Small intestine (tissue), 7 donors: ENCODE measurements around the gene PCSK6. TPM values are rescaled to one million over a fixed set of nuclear protein-coding genes. Genes with fewer than 3 reads are reported as not detected.

Source experiments
- DNase-seq, 2 donors: peaks; one replicate each; pipeline versions ENCODE4 v3.0.0 to v3.0.0-alpha.2; 2013
- FAIRE-seq: peaks from 2 replicates; lab custom pipeline; 2012; peaks lifted over from hg19 to GRCh38; lab: Jason Lieb, UNC
- H3K27ac ChIP-seq, 3 donors: one replicate each; pipeline ENCODE4 v1.5.1; 2013; ENCODE audit warnings: low read length in 2 of 3, mild to moderate bottlenecking in 2 of 3, control low read depth in 1 of 3, inconsistent platforms in 1 of 3, low read depth in 1 of 3, moderate library complexity in 1 of 3
- H3K27me3 ChIP-seq, 3 donors: one replicate each; pipeline ENCODE4 v1.6.1; 2013; ENCODE audit warnings: low read length in 3 of 3, inconsistent platforms in 1 of 3; ENCODE audit not compliant: control insufficient read depth in 3 of 3, insufficient read depth in 3 of 3
- H3K36me3 ChIP-seq, 3 donors: one replicate each; pipeline ENCODE4 v1.6.1; 2013; ENCODE audit warnings: low read length in 3 of 3, inconsistent platforms in 1 of 3, low read depth in 1 of 3, mild to moderate bottlenecking in 1 of 3, moderate library complexity in 1 of 3; ENCODE audit not compliant: control insufficient read depth in 3 of 3, insufficient read depth in 2 of 3
- H3K4me1 ChIP-seq, 3 donors: one replicate each; pipeline ENCODE4 v1.6.1; 2013; ENCODE audit warnings: low read length in 2 of 3, inconsistent platforms in 1 of 3, low read depth in 1 of 3, mild to moderate bottlenecking in 1 of 3, moderate library complexity in 1 of 3; ENCODE audit not compliant: control insufficient read depth in 3 of 3, insufficient read depth in 2 of 3
- H3K4me3 ChIP-seq, 3 donors: one replicate each; pipeline ENCODE4 v1.5.1; 2013; ENCODE audit warnings: low read length in 3 of 3, control low read depth in 1 of 3, inconsistent platforms in 1 of 3, low read depth in 1 of 3, mild to moderate bottlenecking in 1 of 3, moderate library complexity in 1 of 3
- H3K9me3 ChIP-seq, 2 donors: one replicate each; pipeline ENCODE4 v1.6.1; 2013; ENCODE audit warnings: low read depth in 1 of 2, low read length in 1 of 2; ENCODE audit not compliant: control insufficient read depth in 2 of 2, insufficient read depth in 1 of 2
- WGBS, 3 donors: extraction: QIAGEN DNeasy Blood & Tissue Kit; methylation state at CpG; one replicate each; pipeline ENCODE4 v1.1.7; 2013; 5-methylcytosine and 5-hydroxymethylcytosine counted together
- polyA plus RNA-seq, 4 donors: library from polyadenylated mRNA; stranded (reverse) in 3 of 4; unstranded in 1 of 4; fragments of 200-250 nt in 3 of 4; fragments of 120-200 nt in 1 of 4; gene quantifications; one replicate each; pipeline versions ENCODE4 v1.2.1 to v1.2.3, GENCODE V29; 2013
- donor health status: healthy with polysubstance abuse.
- donor health status: control.
- donor health status: control.
- donor health status: Bipolar disorder and iron deficiency.
- donor health status: healthy.

PCSK6 gene
- polyA plus RNA-seq, 4 donors = 0.67 to 26.2 (median 6.5) TPM

GRCh38 chr15:101454365-101454764 lies 35.1 kb downstream of the PCSK6 start:
- no peak for FAIRE-seq
- H3K9me3 ChIP-seq = no peaks in the 10 kb centered on the region

GRCh38 chr15:101453123-101454120 lies 36.1 kb downstream of the PCSK6 start:
- 82 to 92% (median 86%) methylated on average over 20 of the region's 20 CpGs for WGBS, 3 donors
- Histone ChIP-seq H3K4me1 (peaks cover 0 to 20% (median 0%) of the 10 kb centered on the region in 3 donors), H3K4me3 (no peak overlapping the region), H3K27ac (no peak overlapping the region), H3K36me3 (peaks cover 0 to 4% (median 0%) of the 10 kb centered on the region in 3 donors), H3K27me3 (no peaks in the 10 kb centered on the region), H3K9me3 (no peaks in the 10 kb centered on the region)
- no peak for FAIRE-seq
- DNase-seq = peak in 1 of 2 donors; percentile 44

More at GRCh38 chr15:101454365-101454764, 35.1 kb downstream of the PCSK6 start:
- Histone ChIP-seq H3K4me3 (no peak overlapping the region), H3K4me1 (peaks cover 0 to 20% (median 0%) of the 10 kb centered on the region in 3 donors), H3K36me3 (peaks cover 0 to 4% (median 0%) of the 10 kb centered on the region in 3 donors), H3K27me3 (no peaks in the 10 kb centered on the region), H3K27ac (no peak overlapping the region)
- WGBS, 3 donors = 88 to 90% (median 88%) methylated on average over 8 of the region's 8 CpGs
- no peak for DNase-seq

DNA sequence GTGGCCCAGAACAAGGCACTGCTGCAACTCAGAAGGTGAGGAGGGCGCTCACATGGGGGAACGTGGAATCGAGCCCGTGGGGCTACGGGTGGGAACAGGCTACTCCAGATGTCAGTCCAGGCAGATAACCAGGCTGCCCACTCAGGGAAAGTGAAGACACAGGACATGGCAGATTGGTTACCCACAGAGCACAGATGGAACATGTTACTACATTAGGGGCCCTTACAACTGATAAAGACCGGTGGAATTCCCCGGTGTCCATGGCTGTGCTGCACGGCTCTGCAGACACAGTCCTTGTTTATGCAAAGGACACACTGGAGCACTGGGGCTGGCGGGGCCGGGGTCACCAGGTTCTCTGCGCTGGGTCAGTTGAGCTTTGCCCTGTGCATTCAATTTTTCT lies 36.9 kb downstream of the PCSK6 start:
- no peaks in the 10 kb centered on the region for H3K27me3 ChIP-seq
- no peak overlapping the region for H3K4me3 ChIP-seq
- peaks cover 0 to 20% (median 0%) of the 10 kb centered on the region in 3 donors for H3K4me1 ChIP-seq
- WGBS, 3 donors = 76 to 82% (median 81%) methylated on average over 11 of the region's 11 CpGs
- H3K27ac ChIP-seq = peak overlapping the region in 1 of 3 donors; percentile 32
- FAIRE-seq (no peak), DNase-seq (peak in 1 of 2 donors; percentile 30)
- H3K36me3 ChIP-seq = peaks cover 0 to 4% (median 0%) of the 10 kb centered on the region in 3 donors
- H3K9me3 ChIP-seq = no peaks in the 10 kb centered on the region

DNA sequence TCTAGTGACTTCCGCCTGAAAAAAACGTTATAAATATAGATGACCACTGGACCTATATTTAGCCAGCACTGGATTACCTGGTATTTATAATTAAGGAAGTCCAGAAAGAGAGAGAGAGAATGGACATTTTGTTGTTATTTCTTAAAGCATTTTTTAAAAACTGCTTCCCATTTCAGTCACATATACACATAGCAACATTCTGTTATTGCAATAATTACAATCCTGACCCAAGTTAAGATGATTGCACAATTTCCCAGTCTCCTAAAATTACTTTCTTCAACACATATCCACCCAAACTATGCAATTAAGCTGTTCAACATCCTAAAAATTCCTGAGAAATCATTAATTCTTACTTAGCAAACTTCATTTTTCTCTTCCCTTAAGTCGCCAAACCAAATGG lies 37.7 kb downstream of the PCSK6 start:
- no peak overlapping the region for H3K27ac ChIP-seq

GRCh38 chr15:101451266-101451799 lies 38.2 kb downstream of the PCSK6 start:
- Histone ChIP-seq H3K4me1 (peaks cover 0 to 23% (median 0%) of the 10 kb centered on the region in 3 donors), H3K4me3 (no peak overlapping the region), H3K27ac (no peak overlapping the region), H3K27me3 (no peaks in the 10 kb centered on the region), H3K9me3 (no peaks in the 10 kb centered on the region), H3K36me3 (peaks cover 0 to 3% (median 0%) of the 10 kb centered on the region in 3 donors)
- FAIRE-seq (no peak), DNase-seq (peak in 1 of 2 donors; percentile 36)
- 22 to 41% (median 40%) methylated on average over 19 of the region's 19 CpGs for WGBS, 3 donors

More for the DNA sequence above, 37.7 kb downstream of the PCSK6 start:
- peaks cover 0 to 4% (median 0%) of the 10 kb centered on the region in 3 donors for H3K36me3 ChIP-seq
- H3K27me3 ChIP-seq = no peaks in the 10 kb centered on the region
- DNase-seq (no peak), FAIRE-seq (no peak)
- H3K4me1 ChIP-seq = peaks cover 0 to 23% (median 0%) of the 10 kb centered on the region in 3 donors
- H3K9me3 ChIP-seq = no peaks in the 10 kb centered on the region
- H3K4me3 ChIP-seq = no peak overlapping the region
- WGBS, 3 donors = 53 to 74% (median 62%) methylated on average over 3 of the region's 3 CpGs

GRCh38 chr15:101450403-101451265 lies 38.9 kb downstream of the PCSK6 start:
- no peak for FAIRE-seq
- no peak overlapping the region for H3K27ac ChIP-seq
- no peaks in the 10 kb centered on the region for H3K9me3 ChIP-seq
- no peak for DNase-seq
- no peaks in the 10 kb centered on the region for H3K27me3 ChIP-seq
- peaks cover 0 to 28% (median 0%) of the 10 kb centered on the region in 3 donors for H3K4me1 ChIP-seq
- H3K4me3 ChIP-seq = no peak overlapping the region
- peaks cover 0 to 2% (median 0%) of the 10 kb centered on the region in 3 donors for H3K36me3 ChIP-seq
- 70 to 78% (median 74%) methylated on average over 18 of the region's 18 CpGs for WGBS, 3 donors

GRCh38 chr15:101449471-101450402 lies 39.8 kb downstream of the PCSK6 start:
- peaks cover 0 to 2% (median 0%) of the 10 kb centered on the region in 3 donors for H3K36me3 ChIP-seq
- H3K4me3 ChIP-seq = no peak overlapping the region
- no peak for FAIRE-seq
- no peak overlapping the region for H3K27ac ChIP-seq
- peaks cover 0 to 28% (median 0%) of the 10 kb centered on the region in 3 donors for H3K4me1 ChIP-seq
- H3K27me3 ChIP-seq = no peaks in the 10 kb centered on the region
- 86 to 88% (median 87%) methylated on average over 21 of the region's 21 CpGs for WGBS, 3 donors
- DNase-seq = no peak
- H3K9me3 ChIP-seq = peaks cover 0 to 5% of the 10 kb centered on the region in 2 donors
